ENCODE data around the gene RIF1. TPM values are rescaled to one million over a fixed set of nuclear protein-coding genes. Genes with fewer than 3 reads are reported as not detected.
A peak's percentile ranks its signal among the peaks of the same experiment; 100 is the strongest.

Gene RIF1, protein sequence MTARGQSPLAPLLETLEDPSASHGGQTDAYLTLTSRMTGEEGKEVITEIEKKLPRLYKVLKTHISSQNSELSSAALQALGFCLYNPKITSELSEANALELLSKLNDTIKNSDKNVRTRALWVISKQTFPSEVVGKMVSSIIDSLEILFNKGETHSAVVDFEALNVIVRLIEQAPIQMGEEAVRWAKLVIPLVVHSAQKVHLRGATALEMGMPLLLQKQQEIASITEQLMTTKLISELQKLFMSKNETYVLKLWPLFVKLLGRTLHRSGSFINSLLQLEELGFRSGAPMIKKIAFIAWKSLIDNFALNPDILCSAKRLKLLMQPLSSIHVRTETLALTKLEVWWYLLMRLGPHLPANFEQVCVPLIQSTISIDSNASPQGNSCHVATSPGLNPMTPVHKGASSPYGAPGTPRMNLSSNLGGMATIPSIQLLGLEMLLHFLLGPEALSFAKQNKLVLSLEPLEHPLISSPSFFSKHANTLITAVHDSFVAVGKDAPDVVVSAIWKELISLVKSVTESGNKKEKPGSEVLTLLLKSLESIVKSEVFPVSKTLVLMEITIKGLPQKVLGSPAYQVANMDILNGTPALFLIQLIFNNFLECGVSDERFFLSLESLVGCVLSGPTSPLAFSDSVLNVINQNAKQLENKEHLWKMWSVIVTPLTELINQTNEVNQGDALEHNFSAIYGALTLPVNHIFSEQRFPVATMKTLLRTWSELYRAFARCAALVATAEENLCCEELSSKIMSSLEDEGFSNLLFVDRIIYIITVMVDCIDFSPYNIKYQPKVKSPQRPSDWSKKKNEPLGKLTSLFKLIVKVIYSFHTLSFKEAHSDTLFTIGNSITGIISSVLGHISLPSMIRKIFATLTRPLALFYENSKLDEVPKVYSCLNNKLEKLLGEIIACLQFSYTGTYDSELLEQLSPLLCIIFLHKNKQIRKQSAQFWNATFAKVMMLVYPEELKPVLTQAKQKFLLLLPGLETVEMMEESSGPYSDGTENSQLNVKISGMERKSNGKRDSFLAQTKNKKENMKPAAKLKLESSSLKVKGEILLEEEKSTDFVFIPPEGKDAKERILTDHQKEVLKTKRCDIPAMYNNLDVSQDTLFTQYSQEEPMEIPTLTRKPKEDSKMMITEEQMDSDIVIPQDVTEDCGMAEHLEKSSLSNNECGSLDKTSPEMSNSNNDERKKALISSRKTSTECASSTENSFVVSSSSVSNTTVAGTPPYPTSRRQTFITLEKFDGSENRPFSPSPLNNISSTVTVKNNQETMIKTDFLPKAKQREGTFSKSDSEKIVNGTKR (N-terminal part only)
- 10 to 100 TPM; 31.3 to 38.2 (median 32.9) TPM for total RNA-seq
- 1 to 10 TPM; 1.8 to 5.6 (median 1.8) TPM for polyA plus RNA-seq

DNA sequence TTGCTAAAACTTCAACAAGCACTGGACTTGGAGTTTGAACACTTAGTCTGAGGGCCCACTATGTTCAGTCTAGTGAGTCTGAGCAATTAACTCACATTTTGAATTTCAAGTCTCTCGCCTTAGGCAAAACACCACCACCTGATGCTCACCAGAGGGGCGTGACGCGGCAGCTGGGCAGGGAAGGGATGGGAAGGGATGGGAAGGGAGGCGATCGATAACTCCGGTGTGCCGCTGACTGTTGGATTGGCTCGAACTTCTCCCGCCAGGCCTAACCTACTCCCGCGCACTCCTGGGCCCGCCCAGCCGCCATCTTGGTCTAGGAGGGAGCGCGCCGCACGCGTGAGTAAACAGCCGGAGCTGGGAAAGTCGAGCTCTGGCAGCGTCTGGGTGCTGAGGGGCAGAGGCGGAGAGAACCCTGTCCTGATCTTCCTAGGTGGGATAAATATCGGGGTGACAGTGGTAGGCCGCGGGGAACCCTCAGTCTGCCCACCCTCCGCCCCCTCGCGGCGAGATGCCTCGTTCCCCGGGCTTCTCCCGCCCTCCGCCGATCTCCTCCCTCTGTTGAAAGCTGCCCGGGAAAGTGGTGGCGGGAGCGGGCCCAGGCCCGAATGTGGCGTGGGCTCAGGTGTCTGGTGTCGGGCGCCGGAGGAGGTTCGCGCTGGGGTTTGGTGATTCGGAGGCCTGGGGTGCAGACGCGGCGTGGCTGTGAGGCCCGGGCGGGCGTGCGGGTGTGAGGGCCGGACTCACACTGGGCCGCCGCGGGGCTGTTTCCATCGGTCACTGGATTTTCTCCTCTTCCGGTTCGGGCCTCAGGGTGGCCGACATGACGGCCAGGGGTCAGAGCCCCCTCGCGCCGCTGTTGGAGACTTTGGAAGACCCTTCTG lies at the start of gene RIF1:
TSS of gene RIF1 (plus strand) at position 302 of the 884 bp plus-strand sequence. CDS start at position 824, 522 bp downstream.
- Histone ChIP-seq H3K27me3 (no peaks in the 10 kb centered on the region), H3K4me1 (peaks cover 0 to 23% (median 17%) of the 10 kb centered on the region in 4 donors), H3K27ac (peak within 1 kb of the TSS; percentile 87 to 94 (median 91)), H3K9me3 (no peaks in the 10 kb centered on the region), H3K4me3 (peak within 1 kb of the TSS; percentile 68 to 98 (median 92)), H3K36me3 (peaks cover 0 to 30% (median 13%) of the 10 kb centered on the region in 4 donors)
- TF ChIP-seq POLR2A (IDR thresholded peaks at IDR 0.05) (no peak), POLR2AphosphoS5 (IDR thresholded peaks at IDR 0.05) (peak; percentile 29 to 66 (median 48))
- TF ChIP-seq, protein P1, sequence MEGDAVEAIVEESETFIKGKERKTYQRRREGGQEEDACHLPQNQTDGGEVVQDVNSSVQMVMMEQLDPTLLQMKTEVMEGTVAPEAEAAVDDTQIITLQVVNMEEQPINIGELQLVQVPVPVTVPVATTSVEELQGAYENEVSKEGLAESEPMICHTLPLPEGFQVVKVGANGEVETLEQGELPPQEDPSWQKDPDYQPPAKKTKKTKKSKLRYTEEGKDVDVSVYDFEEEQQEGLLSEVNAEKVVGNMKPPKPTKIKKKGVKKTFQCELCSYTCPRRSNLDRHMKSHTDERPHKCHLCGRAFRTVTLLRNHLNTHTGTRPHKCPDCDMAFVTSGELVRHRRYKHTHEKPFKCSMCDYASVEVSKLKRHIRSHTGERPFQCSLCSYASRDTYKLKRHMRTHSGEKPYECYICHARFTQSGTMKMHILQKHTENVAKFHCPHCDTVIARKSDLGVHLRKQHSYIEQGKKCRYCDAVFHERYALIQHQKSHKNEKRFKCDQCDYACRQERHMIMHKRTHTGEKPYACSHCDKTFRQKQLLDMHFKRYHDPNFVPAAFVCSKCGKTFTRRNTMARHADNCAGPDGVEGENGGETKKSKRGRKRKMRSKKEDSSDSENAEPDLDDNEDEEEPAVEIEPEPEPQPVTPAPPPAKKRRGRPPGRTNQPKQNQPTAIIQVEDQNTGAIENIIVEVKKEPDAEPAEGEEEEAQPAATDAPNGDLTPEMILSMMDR (IDR thresholded peaks at IDR 0.05) = peak; percentile 66 to 91 (median 78)
- 0 to 1% methylated on average over 65 of the region's 65 CpGs for WGBS, 2 donors
- peak; percentile 94 for DNase-seq
- intact Hi-C loops (cut with DNase I) = loop anchor here (1.0 to 5.0 kb wide), 2 partner anchors 121 to 148 kb away; partner anchors contain the start of genes NMI and RBM43

DNA sequence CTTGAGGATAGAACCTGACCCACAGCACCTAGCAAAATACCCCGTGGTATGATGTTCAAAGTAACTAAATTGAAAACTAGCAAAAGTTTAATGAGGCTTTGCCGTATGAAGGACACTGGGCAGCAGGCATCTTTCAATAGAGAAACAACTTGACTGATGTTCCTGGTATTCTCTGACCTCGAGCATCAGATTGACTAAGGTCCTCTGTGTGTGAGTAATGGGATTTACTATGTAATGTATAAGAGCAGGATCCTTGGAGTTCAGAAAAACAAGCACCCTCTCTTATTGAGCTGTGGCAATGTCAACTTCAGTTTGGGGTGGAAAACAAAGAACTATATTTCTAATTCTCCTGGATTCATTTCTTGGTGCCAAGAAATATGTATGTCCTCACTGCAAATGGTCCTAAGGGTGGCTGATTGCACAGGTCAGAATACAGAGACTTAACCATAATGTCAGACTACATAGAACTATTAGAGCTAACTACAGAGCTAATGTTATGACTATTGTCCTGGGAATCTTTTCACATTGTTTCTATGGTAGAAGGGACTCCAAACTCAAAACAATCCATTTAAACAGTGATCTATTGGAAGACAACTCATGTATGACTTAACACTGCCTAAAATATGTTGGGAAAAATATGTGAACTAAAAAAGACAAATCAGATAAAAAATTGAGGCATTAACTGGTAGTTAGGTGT lies 47.9 kb upstream of the RIF1 start:
- no peak for DNase-seq
- H3K9me3 ChIP-seq = no peaks in the 10 kb centered on the region
- WGBS, 2 donors = 71 to 83% methylated on average over 3 of the region's 3 CpGs
- TF ChIP-seq POLR2A (IDR thresholded peaks at IDR 0.05) (no peak), POLR2AphosphoS5 (IDR thresholded peaks at IDR 0.05) (no peak), EP300 (IDR thresholded peaks at IDR 0.05) (no peak)
- TF ChIP-seq, protein P1 (IDR thresholded peaks at IDR 0.05) = no peak
- no peaks in the 10 kb centered on the region for H3K27me3 ChIP-seq
- H3K4me1 ChIP-seq = no peaks in the 10 kb centered on the region
- H3K4me3 ChIP-seq = no peak overlapping the region
- H3K27ac ChIP-seq = no peak overlapping the region
- intact Hi-C loops (cut with DNase I) = no loop called here
- H3K36me3 ChIP-seq = no peaks in the 10 kb centered on the region

DNA sequence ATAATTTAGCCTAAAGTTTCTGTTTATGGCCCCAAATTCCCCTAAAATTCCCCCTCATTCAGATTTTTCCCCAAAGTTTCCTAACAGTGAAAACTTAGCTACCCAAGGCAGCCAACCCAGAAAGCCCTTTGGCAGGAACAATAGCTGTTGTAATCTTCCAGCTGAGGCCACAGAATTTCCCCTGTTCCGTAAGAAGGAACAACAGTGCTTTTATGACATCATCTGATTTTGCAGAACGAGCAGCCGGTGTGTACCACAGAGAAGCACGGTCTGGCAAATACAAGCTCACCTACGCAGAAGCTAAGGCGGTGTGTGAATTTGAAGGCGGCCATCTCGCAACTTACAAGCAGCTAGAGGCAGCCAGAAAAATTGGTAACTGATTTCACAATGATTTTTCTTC lies 46.0 kb upstream of the RIF1 start:
- no peak for TF ChIP-seq EP300 (IDR thresholded peaks at IDR 0.05)
- TF ChIP-seq POLR2AphosphoS5 (IDR thresholded peaks at IDR 0.05) = peak in 1 of 4 donors; percentile 29
- Histone ChIP-seq H3K27ac (peak overlapping the region in 1 of 4 donors; percentile 17), H3K9me3 (no peaks in the 10 kb centered on the region), H3K27me3 (no peaks in the 10 kb centered on the region), H3K4me3 (no peak overlapping the region), H3K36me3 (no peaks in the 10 kb centered on the region), H3K4me1 (no peaks in the 10 kb centered on the region)
- peak; percentile 70 for DNase-seq
- intact Hi-C loops (cut with DNase I) = no loop called here
- WGBS, 2 donors = 61 to 70% methylated on average over 8 of the region's 8 CpGs

DNA sequence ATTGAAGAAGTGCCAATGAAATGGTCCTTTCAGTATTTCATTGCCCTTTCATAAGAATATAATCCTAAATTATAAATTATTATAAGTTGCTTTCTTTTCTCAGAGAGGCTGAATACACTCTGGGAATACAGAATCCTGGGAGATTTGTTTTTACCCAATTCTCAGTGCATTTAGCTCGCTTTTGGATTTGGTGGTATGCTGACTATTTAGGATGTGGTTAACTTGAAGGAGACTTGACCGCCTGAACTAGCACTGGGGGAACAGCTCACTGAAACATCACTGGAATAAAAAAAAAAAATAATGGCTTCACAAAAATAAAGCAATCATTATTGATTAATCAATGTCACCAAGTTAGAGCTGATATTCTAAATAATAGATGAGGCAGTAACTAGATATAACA lies 42.1 kb upstream of the RIF1 start:
- no peaks in the 10 kb centered on the region for H3K4me1 ChIP-seq
- no peak for DNase-seq
- no peaks in the 10 kb centered on the region for H3K9me3 ChIP-seq
- H3K27me3 ChIP-seq = no peaks in the 10 kb centered on the region
- no peaks in the 10 kb centered on the region for H3K36me3 ChIP-seq
- 85 to 89% methylated on average over 2 of the region's 2 CpGs for WGBS, 2 donors
- no peak overlapping the region for H3K4me3 ChIP-seq
- TF ChIP-seq EP300 (IDR thresholded peaks at IDR 0.05) (no peak), POLR2A (IDR thresholded peaks at IDR 0.05) (no peak), POLR2AphosphoS5 (IDR thresholded peaks at IDR 0.05) (no peak)
- TF ChIP-seq, protein P1 (IDR thresholded peaks at IDR 0.05) = no peak
- H3K27ac ChIP-seq = no peak overlapping the region
- intact Hi-C loops (cut with DNase I) = no loop called here

Data from sigmoid colon (tissue), 7 donors.